Brain microvascular endothelial cell (primary cell): ENCODE measurements around the gene EEF2K.

Experiments used
- DNase-seq: peaks from one replicate; pipeline ENCODE4 v3.0.0-alpha.2; 2020
- H3K27ac ChIP-seq: fragments of 250-450 bp; sonication (Bioruptor Pico); 2 replicates; pipeline ENCODE4 v1.5.1; 2020; ENCODE audit warnings: mild to moderate bottlenecking, moderate library complexity
- H3K27me3 ChIP-seq: fragments of 250-450 bp; sonication (Bioruptor Pico); replicated peaks from 2 replicates; pipeline ENCODE4 v1.5.1; 2020; ENCODE audit warnings: mild to moderate bottlenecking
- H3K36me3 ChIP-seq: fragments of 250-450 bp; sonication (Bioruptor Pico); replicated peaks from 2 replicates; pipeline ENCODE4 v1.5.1; 2020; ENCODE audit warnings: mild to moderate bottlenecking
- H3K4me3 ChIP-seq: 2 replicates; pipeline ENCODE4 v1.5.1; 2011; ENCODE audit warnings: low read depth, mild to moderate bottlenecking, control low read depth, low read length, moderate library complexity
- in situ Hi-C: cut with HindIII; loops from 2 replicates; pipeline ENCODE4 v1.10.0; 2017; ENCODE audit warnings: low sequenced_read_pairs, low pct_ligation_motif_present
- TF ChIP-seq, protein P1 (sequence below): IDR thresholded peaks from 2 replicates; pipeline ENCODE4 v1.5.1; 2011; ENCODE audit warnings: low read depth, mild to moderate bottlenecking, moderate library complexity, low read length, control low read depth, inconsistent platforms; ENCODE audit errors: missing control alignments

The EEF2K gene

DNA sequence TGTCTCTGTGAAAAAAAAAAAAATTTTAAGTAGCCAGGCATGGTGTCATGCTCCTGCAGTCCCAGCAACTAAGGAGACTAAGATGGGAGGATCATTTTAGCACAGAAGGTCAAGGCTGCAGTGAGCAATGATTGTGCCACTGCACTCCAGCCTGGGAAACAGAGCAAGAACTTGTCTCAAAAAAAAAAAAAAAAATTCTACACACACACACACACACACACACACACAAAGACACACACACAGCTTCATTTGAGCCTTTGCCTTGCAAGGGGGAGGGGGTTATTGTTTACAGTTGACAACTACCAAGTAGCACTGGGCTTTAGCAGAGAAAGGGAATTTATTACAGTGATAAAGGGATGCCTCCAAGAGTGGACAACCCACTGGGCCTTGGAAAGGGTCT lies 86.2 kb downstream of the EEF2K start:
- TF ChIP-seq, protein P1, sequence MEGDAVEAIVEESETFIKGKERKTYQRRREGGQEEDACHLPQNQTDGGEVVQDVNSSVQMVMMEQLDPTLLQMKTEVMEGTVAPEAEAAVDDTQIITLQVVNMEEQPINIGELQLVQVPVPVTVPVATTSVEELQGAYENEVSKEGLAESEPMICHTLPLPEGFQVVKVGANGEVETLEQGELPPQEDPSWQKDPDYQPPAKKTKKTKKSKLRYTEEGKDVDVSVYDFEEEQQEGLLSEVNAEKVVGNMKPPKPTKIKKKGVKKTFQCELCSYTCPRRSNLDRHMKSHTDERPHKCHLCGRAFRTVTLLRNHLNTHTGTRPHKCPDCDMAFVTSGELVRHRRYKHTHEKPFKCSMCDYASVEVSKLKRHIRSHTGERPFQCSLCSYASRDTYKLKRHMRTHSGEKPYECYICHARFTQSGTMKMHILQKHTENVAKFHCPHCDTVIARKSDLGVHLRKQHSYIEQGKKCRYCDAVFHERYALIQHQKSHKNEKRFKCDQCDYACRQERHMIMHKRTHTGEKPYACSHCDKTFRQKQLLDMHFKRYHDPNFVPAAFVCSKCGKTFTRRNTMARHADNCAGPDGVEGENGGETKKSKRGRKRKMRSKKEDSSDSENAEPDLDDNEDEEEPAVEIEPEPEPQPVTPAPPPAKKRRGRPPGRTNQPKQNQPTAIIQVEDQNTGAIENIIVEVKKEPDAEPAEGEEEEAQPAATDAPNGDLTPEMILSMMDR = no peak
- no peak overlapping the region for H3K4me3 ChIP-seq
- no peaks in the 10 kb centered on the region for H3K27me3 ChIP-seq
- in situ Hi-C loops = no loop called here
- no peak overlapping the region for H3K27ac ChIP-seq
- H3K36me3 ChIP-seq = no peaks in the 10 kb centered on the region
- DNase-seq = no peak

DNA sequence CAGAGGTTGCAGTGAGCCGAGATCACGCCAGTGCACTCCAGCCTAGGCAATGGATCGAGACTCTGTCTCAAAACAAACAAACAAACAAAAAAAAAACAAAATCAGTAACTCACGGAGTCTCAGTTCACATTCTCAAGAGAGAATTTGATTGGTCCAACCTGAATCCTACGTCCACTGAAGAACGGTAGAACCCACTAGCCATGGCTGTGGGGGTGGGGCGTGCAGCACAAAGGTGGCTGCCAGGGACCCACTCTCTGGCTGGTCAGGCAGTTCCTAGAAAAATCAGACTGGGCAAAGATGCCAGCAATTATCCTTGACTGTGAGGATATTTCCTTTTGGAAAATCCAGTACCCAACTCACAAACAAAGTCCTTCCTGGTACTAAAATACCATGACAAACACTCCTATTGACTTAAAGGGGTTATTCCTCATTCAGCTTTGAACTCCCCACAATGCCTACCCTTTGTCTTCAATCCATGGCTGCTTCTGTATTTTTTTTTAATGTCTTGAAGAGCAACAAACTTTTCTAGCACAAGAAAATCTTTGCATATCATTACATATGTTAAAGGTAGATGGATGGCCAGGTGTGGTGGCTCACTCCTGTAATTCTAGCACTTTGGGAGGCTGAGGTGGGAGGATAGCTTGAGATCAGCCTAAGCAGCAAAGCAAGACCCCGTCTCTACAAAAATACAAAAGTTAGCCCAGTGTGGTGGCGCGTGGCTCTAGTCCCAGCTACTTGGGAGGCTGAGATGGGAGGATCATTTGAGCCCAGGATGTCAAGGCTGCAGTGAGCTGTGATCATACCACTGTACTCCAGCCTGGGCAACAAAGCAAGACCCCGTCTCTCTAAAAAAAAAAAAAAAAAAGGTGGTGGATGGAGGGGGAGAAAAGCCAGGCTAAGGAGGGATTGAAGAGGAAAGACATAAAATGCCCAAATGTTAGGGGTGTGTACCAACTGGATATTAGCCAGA lies 87.3 kb downstream of the EEF2K start:
- Histone ChIP-seq H3K4me3 (no peak overlapping the region), H3K27ac (no peak overlapping the region), H3K27me3 (no peaks in the 10 kb centered on the region), H3K36me3 (no peaks in the 10 kb centered on the region)
- DNase-seq = no peak
- TF ChIP-seq, protein P1 = no peak
- in situ Hi-C loops = no loop called here

DNA sequence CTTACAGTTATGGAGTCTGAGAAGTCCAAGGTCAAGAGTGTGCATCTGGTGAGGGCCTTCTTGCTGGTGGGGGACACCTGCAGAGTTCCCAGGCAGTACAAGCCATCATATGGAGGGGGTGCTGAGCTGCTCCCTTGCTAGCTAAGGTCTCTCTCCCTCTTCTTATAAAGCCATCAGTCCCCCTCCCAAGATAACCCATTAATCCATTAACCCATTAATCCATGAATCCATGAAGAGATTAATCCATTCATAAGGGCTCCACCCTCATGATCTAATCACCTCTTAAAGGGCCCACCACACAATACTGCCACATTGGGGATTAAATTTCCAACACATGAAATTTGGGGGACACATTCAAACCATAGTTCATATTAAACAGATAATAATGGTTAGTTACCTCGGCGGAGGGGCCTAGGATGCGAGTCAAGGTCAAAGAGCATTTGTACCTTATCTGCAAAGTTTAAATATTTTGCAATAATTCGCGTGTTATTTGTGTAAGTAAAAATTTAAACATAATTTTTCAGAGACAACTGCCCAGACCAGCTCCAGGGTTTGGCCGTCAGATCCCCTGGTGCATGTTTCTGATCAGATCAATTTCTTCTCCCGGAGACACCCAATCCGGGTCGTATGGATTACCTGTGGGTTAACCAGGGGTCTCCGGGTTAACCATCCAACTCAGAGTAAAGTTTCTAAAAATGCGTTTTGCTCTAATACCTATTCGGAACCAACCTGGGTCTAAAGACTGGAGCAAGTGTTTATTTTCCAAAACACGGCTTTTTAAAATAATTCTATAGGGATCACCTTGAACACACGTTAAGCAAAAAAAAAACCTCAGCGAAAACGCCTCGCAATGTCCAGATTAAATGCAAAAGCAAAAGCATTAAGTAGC lies 90.4 kb downstream of the EEF2K start:
- no peaks in the 10 kb centered on the region for H3K36me3 ChIP-seq
- no peak for DNase-seq
- TF ChIP-seq, protein P1 = no peak
- H3K4me3 ChIP-seq = peak overlapping the region; percentile 65
- H3K27ac ChIP-seq = no peak overlapping the region
- H3K27me3 ChIP-seq = no peaks in the 10 kb centered on the region
- in situ Hi-C loops = no loop called here

DNA sequence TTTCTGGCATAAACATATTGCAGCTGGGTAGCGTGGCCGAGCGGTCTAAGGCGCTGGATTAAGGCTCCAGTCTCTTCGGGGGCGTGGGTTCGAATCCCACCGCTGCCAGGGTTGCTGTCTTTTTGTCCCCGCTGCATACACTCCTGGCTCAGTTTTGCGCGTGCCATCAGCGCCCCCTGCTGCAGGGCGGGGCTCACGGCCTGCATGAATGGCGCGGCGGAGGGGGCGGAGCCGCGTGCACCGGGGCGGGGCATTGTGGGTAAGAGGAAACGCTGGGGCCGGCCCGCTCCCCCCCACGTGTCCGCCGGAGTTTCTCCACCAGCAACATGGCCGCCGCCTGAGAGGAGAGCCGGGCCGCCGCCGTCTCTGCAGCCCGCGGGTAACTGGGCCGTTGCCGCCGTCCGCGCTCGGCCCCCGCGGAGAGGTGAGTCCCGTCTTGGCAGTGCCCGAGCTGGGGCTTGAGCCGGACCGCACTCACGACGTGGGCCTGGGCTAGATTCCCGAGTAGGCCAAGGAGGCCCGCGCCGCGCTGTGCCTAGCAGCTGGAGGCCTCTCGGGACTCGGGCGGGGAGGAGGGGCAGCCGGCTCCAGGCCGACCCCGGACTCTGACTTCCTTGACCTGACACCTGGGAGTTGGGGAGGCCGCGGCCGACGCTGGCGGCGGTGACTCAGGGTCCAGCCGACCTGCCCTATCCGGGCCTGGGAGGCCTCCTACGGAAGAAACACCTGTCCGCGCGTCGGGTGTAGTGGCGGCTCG lies 91.2 kb downstream of the EEF2K start, which contains the start of gene POLR3E:
POLR3E (plus strand) TSS at position 296 of the 757 bp plus-strand sequence. CDS start 5,560 bp downstream, outside the sequence.
- Histone ChIP-seq H3K27me3 (no peaks in the 10 kb centered on the region), H3K4me3 (peak within 1 kb of the TSS; percentile 87), H3K36me3 (peaks cover 4% of the 10 kb centered on the region), H3K27ac (peak within 1 kb of the TSS; percentile 84)
- TF ChIP-seq, protein P1 = peak; percentile 79
- DNase-seq = peak; percentile 98
- in situ Hi-C loops = no loop called here
